Measurements from ENCODE around the gene SPOCK3. TPM values are rescaled to one million over a fixed set of nuclear protein-coding genes. Genes with fewer than 3 reads are reported as not detected.

The SPOCK3 gene
- total RNA-seq, 1 donor from 2014 or later = not detected

DNA sequence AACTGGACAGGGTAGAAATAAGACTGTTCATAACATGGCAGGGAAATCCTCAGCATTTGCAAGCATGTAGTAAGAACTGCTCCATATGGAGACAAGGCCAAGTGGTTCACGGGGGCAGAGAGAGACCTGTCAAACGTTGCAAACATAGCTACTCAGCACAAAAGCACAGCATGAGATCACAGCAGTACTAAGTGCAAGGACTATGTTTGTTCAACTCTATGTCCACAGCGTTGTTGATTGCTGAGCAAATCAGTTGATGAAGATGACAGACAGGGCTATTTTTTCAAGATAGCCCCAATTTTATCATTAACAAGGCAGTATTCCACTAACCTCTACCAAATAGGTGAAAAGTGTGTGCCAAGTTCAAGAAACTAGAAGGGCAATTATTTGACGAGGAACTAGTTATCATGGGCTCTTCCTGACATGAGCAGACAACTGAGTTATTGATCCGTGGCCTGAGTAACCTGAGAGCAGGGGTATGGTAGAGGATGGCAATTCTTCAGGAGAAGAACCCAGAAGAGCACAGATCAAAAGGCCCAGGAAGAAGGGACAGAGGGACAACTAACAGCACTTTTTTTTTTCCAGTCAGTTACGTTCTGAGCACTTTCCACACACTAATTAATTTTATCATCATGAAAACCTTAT lies 57.4 kb downstream of the SPOCK3 start:
- DNase-seq (ENCODE audit: low read depth) = no peak

DNA sequence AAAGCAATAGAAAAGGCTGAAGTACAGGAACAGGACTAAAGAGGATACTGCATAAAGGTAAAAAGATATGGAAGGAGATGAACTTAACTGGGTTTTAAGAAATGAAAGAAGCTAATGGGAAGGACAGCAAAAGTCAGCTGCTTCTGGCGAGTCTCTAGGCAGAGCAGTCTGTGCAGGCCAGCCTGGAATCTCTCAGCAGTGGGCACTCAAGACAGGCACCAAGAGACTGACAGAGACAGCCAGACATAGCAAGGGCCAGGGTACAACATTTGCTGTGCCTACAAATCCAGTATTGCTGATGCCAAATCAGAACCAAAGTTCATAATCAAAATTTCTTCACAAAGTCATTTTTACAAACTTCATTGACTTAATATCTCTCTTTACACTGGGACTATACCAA lies 62.4 kb downstream of the SPOCK3 start:
- no peak for DNase-seq (ENCODE audit: low read depth)

DNA sequence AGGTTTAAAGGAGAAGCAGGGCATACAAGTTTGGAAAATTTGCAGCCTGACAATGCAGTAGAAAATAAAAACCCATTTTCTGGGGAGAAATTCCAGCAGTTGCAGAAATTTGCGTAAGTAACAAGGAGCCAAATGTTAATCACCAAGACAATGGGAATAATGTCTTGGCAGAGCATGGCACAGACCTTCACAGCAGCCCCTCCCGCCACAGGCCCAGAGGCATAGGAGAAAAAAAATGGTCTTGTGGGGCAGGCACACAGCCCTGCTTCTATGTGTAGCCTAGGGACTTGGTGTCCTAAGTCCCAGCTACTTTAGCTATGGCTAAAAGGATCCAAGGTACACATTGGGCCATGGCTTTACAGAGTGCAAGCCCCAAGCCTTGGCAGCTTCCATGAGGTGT lies 65.7 kb downstream of the SPOCK3 start:
- DNase-seq (ENCODE audit: low read depth) = no peak

DNA sequence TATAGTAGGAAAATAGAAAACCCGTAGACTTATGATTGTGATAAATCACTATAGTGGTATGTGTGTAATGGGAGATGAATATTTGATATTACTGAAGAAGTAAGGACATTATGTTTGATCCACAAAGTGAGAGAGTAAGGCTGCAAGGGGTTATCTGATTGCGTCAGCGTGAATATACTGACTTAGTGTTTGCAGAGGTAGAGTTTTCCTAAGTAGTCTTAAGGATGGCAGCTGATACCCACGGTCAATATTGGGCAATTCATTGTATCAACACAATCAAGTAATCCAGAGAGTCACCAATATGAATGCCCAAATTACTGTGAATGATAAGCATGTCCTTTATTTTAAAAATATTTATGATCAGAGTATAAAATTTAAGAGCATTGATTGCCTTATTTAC lies 83.7 kb downstream of the SPOCK3 start:
- DNase-seq (ENCODE audit: low read depth) = no peak

GRCh38 chr4:167144605-167145004 lies 89.7 kb downstream of the SPOCK3 start:
- no peak for DNase-seq (ENCODE audit: low read depth)

DNA sequence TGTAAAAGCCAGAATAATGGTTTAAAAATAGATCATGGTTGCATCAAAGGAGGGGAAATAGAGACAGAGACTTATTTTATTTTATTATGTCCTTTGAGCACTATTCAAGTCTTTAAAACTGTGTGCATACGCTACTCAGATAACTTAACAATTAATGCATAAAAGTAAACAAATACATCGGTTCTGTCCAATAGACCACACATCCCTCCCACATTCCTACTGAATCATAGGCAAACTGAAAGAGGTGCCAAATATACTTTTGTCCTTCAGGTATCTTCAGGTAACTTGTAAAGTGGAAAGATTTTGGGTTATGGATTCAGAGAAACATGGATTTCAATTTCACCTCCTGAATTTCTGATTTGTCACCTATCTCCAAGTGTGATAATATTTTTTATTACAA lies 91.3 kb downstream of the SPOCK3 start:
- no peak for DNase-seq (ENCODE audit: low read depth)

DNA sequence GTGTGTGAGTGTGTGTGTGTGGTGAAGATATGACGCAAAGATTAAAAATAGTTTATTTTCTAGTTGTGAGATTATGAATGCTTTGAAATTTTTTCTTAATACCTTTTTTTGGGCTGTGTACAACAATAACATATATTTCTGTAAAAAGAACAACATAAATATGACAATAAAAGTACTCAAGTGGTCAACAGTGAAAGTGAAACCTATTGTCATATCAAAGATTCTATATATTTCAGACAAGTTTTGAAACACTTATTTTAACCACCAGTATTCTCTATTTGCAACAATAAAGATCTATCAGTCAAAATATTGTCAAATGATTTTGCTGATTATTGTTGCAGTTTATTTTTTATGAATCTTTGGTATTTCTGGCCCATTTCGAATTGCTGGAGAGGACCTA lies 98.0 kb downstream of the SPOCK3 start:
- no peak for DNase-seq (ENCODE audit: low read depth)

- DNase-seq (ENCODE audit: low read depth) = no peak
Measured at GRCh38 chr4:167129146-167129545, 105.1 kb downstream of the SPOCK3 start.

- no peak for DNase-seq (ENCODE audit: low read depth)
Measured at GRCh38 chr4:167119392-167119791, 114.9 kb downstream of the SPOCK3 start.

DNA sequence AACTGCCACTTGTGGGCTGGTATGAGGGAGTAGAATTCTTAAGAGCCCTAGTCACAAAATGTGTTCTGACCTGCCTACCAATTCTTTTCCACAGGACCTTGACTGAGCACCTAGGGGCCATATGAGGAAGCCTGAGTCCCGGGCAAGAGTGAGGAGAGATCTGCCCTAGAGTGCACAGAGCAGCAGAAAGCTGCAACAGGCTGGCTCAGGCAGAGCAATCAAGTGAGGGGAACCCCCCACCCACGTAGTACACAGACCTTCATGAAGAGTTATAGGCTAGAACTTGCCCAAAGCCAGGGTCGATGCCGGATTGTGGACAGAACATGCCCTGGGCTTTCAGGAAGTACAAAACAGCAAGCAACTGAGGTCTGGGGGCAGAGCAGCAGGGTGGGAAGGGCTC lies 117.0 kb downstream of the SPOCK3 start:
- no peak for DNase-seq (ENCODE audit: low read depth)

DNA sequence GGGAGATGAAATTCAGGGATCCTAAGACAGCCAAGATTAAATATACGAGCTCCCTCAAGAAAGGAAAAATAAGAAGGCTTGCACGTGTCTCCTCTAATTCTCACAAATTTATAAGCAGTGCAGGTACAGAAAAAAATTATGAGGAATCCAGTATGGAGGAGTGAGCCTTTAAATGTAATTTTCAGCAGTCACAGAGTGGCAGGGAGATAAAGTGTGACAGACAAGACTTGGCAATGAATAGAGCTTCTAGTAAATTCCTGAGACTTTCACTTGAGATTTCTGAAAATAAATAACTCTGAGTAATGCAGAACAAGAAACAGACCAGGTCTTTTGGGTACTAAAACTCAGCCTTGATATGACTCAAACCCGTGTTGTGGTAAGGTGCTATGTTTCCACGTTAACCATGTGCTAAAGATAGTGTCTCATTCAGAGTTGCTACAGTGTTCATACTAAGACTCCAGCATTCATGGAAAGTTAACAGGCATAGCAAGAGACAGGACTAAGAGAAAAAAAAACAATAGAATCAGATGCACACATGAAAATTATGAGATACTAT lies 119.8 kb downstream of the SPOCK3 start:
- DNase-seq (ENCODE audit: low read depth) = no peak

GRCh38 chr4:167111622-167112021 lies 122.7 kb downstream of the SPOCK3 start:
- no peak for DNase-seq (ENCODE audit: low read depth)

DNA sequence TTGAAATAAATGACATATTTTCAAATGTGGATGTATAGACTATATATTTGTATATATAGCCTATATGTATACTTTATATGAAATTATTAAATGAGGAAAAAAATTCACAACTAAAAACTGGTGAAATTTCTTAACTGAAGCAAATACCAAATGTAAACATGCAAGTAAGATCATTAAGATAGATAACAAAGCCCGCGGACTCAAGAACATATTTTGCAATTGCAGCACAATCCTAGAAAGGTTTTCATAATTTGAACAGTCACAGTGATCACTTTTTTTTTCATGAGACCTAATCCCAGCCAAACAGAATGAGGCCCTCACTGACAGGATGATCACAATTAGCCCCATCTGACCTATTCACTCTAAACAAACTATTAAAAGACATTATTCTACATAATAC lies 123.2 kb downstream of the SPOCK3 start:
- no peak for DNase-seq (ENCODE audit: low read depth)

GRCh38 chr4:167109859-167110258 lies 124.4 kb downstream of the SPOCK3 start:
- no peak for DNase-seq (ENCODE audit: low read depth)

DNA sequence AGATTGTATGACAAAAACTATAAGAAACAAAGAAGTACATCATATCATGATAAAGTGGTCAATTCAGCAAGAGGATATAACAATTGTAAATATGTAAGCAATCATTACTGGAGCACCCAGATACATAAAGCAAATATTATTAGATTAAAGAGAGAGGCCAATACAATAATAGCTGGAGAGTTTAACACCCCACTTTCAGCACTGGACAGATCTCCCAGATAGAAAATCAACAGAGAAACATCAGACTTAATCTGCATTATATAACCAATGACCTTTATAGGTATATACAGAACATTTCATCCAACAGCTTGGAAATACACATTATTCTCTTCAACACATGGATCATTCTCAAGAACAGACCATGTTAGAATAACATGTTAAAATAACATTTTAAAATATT lies 128.4 kb downstream of the SPOCK3 start:
- DNase-seq (ENCODE audit: low read depth) = no peak

DNA sequence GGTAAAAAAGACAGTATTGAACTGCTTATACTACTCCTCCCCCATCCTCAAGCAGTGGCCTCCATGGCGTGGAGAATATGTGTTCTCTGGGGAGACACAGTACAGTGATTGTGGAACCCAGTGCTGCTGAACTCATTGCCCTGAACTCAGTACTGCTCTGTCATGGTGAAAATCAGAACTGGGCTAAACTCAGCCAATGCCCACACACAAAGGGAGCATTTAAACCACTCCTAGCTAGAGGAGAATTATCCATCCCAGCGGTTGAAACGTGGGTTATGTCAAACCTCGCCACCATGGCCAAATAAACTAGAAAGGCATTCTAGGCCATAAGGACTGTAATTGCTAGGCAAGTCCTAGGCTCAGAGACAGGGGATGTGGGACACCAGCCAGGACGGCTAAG lies 131.8 kb downstream of the SPOCK3 start:
- DNase-seq (ENCODE audit: low read depth) = no peak

DNA sequence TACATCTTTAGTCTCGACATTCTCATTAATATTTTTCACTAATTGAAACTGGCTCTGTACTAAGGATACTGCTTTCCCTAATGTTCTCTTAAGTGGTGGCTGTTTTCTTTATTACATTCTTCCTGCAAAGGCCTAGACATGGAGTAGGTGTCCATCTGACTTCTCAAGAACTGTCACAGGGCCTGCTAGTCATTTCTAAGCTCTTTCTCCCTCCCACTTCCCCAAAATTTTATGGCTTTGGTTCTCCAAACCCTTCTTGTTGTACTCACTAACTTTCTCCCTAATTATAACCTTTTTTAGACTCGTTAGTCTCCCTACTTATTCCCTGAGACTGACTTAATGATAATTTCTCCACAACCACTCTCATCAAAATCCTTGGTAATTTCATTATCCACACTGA lies 133.3 kb downstream of the SPOCK3 start:
- no peak for DNase-seq (ENCODE audit: low read depth)

DNA sequence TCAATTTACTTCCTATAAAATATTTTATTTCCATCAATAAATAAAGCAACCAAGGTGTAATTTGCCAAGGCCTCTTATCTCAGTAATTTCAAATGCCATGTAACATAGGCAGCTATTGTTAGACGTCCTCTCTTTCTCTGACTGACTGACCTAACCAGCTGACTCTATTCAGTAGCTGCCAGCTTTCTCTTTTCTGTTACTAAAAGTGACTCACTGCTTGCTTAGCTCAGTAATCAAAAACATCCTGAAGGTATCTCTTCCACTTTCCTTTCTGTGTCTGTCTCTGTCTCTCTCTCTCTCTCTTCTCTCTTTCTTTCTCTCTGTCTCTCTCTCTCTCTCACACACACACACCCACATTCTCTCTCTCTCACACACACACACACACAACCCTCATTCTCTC lies 134.2 kb downstream of the SPOCK3 start:
- DNase-seq (ENCODE audit: low read depth) = peak; percentile 6

DNA sequence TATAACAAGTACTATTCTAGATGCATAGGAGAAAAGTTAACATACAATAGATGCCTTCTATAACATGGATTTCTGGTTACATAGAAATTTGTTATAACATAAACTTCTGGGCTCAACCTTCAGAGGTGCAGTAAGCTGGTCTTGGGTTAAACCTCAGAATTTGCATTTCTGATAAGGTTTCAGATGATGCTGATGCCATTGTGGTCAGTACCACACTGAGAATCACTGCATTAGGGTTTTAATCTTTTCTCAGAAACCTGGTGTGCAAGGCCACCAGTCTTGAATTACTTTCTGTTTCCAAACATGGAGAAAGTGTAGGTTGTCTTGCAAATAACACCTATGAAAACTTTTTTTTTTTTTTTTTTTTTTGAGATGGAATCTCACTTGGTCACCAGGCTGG lies 146.2 kb downstream of the SPOCK3 start:
- DNase-seq (ENCODE audit: low read depth) = no peak

DNA sequence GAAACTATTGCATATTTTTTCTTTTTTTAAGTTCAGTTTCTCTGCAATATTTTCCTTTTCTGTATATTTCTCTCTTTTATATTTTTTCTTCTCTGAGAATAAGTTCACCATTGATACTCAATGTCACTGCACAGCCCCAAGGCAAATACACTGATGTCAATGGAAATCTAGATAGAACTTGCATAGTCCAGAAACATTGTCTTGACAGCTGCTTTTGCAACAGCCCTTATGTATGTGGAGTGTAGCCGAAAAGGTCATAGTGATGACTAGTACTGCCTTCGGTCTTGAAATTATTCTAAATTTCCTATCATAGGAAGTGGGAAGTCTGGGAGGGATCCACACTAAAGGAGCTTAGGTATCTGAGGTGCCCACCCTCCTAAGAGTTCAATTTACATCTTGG lies 150.0 kb downstream of the SPOCK3 start:
- no peak for DNase-seq (ENCODE audit: low read depth)

GRCh38 chr4:167079762-167080161 lies 154.5 kb downstream of the SPOCK3 start:
- no peak for DNase-seq (ENCODE audit: low read depth)

DNA sequence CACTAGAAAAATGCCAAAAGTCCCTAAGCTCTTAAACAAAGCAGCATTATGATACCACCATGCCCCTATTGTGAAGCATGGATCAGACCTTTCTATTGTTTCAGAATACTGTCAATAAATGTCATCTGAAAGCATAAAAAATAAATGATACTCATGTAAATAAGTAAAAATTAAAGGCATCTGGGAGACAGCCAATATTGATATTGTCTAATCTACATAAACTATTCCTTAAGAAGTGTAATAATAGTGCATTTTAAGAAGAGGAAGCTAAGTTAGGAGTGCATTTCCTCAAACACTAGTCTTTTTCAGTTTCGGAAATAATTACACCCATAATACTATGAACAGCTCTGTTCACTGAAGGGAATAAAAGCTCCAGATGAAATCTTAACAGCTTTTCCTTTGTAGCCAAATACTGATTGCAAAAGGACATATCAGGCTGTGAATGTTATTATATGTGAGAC lies 181.6 kb downstream of the SPOCK3 start:
- DNase-seq (ENCODE audit: low read depth) = no peak

DNA sequence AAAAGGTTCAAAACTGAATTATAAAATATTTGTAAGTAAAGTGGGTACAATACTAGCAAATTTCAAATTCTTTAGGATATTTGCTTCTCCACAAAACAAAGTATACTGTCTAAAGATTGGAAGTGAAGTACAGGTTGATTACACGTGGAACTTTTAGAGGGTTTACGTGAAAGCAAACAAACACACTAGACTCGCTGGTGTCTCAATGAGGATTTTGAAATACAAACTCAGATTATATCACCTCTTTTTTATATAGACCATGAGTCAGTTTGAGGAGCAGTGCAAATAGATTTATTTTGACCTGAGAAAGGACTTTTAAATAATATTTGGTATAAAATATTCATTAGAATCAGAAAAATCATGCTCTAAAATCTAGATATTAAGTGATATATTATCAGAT lies 185.0 kb downstream of the SPOCK3 start:
- DNase-seq (ENCODE audit: low read depth) = no peak

DNA sequence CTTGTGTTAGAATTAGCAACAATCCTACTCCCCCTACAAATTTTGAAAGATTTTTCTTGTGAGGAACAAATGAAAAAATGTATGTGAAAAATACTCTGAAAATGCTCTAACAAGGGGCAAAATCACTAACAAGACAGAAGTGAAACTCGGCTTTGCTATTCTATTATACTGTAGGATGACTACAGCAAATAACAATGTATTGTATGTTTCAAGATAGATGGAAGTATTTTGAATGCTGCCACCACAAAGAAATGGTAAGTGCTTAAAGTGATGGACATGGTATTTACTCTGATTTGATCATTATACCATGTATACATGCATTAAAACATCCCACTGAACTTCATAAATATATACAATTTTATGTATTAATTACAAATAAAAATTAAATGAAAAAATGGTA lies 192.8 kb downstream of the SPOCK3 start:
- no peak for DNase-seq (ENCODE audit: low read depth)
